OCI-LY3 (cell line): Measurements from ENCODE around the gene MAMLD1.

ENCODE experiments used
- CTCF ChIP-seq: fragments of 200-600, 300-600 bp; sonication (generic); IDR thresholded peaks from 2 replicates; pipeline ENCODE4 v1.5.1; 2014; ENCODE audit warnings: antibody characterized with exemption, low read length, low read depth
- EZH2phosphoT487 ChIP-seq: fragments of 200-600 bp; shearing (Covaris generic); IDR thresholded peaks from 2 replicates; pipeline ENCODE4 v1.6.1; 2018; ENCODE audit warnings: antibody characterized with exemption, mixed run types, low read depth

- TF ChIP-seq CTCF, result no peak
- TF ChIP-seq EZH2phosphoT487, result no peak
Measured at GRCh38 chrX:150537851-150538250, 174.7 kb downstream of the MAMLD1 start.
